ENCODE data around the gene CHAF1B. TPM values are rescaled to one million over a fixed set of nuclear protein-coding genes. Genes with fewer than 3 reads are reported as not detected.
"Not testable (repeated sequence)": the region's sequence is repeated elsewhere in the genome, so short reads cannot be mapped to it uniquely, and the experiment has no call there.

Gene CHAF1B
- total RNA-seq: 1 to 10 TPM in 1 of 2 donors, under 1 TPM in 1; 0.33 to 1.2 TPM

DNA sequence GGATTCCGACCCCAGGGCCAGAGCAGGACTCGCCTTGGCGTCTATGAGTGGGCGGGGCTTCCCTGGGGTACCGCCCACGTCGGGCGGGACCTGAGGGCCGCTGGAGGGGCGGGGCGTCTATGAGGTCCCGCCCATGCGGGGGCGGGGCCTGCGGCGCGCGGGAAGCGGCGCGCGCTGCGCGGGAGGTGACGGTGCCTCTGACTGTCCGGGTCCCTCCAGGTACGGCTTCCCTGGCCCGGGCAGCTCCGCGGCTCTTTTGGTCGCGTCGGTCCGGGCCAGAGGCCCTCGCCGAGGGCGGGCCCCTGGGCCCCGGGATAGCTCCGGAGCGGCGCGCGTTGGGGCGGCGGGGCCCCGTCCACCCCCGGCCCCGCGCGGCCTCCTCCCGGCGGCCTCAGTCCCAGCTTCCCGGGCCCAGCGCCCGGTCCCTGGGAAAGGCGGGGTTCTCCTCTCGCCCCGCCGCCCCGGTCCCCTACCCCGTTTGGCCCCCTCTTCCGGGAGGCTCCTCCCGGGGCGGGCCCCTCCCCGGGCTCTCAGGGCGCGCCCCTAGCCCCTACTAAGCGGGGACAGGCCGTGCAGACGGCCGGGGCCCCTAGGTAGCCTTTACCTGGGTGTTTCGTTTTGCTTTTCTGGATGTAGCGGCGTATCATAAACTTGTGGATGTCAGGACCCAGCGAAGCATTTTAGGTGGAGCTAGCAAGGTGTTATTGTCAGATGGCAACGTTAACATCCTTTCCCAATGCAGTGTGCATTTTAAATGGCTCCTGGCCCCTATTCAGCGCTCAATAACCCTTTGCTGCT, at the start of gene CHAF1B:
CHAF1B (plus strand) TSS at position 160 of the 798 bp plus-strand sequence. CDS start 745 bp downstream, outside the sequence.
- TF ChIP-seq, protein P1, sequence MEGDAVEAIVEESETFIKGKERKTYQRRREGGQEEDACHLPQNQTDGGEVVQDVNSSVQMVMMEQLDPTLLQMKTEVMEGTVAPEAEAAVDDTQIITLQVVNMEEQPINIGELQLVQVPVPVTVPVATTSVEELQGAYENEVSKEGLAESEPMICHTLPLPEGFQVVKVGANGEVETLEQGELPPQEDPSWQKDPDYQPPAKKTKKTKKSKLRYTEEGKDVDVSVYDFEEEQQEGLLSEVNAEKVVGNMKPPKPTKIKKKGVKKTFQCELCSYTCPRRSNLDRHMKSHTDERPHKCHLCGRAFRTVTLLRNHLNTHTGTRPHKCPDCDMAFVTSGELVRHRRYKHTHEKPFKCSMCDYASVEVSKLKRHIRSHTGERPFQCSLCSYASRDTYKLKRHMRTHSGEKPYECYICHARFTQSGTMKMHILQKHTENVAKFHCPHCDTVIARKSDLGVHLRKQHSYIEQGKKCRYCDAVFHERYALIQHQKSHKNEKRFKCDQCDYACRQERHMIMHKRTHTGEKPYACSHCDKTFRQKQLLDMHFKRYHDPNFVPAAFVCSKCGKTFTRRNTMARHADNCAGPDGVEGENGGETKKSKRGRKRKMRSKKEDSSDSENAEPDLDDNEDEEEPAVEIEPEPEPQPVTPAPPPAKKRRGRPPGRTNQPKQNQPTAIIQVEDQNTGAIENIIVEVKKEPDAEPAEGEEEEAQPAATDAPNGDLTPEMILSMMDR (IDR thresholded peaks at IDR 0.05): no peak
- Histone ChIP-seq H3K27ac (peak within 1 kb of the TSS; percentile 30 to 70), H3K9me3 (no peaks in the 10 kb centered on the region), H3K4me3 (peak within 1 kb of the TSS; percentile 50 to 72), H3K36me3 (no peaks in the 10 kb centered on the region), H3K4me1 (peaks cover 0 to 5% of the 10 kb centered on the region in 2 donors), H3K27me3 (no peaks in the 10 kb centered on the region)
- DNase-seq (ENCODE audit: low spot score): peak; percentile 75

DNA sequence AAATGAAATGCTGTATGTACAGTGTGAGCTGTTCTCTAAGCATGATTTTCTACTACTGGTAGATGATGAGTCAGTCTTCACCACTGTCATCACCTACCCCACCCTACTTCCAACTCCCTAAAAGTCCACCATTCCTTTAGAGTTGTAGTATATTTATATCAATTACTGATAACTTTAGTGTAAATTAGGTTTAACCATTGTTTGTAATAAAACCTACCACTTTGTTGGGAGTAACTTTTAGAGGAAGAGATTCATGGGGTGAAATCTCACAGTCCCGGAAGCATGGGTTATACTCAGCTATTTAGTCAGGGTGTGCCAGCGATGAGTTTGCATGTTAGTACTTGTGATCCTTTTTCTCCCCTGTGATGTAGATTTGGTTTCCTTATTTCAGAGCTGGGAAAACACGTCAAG, 48.1 kb upstream of the CHAF1B start:
- peaks cover 0 to 8% of the 10 kb centered on the region in 2 donors for H3K4me1 ChIP-seq
- no peak overlapping the region for H3K27ac ChIP-seq
- no peaks in the 10 kb centered on the region for H3K27me3 ChIP-seq
- peaks cover 60% of the 10 kb centered on the region for H3K36me3 ChIP-seq
- TF ChIP-seq, protein P1 (IDR thresholded peaks at IDR 0.05): no peak
- H3K4me3 ChIP-seq: no peak overlapping the region
- DNase-seq (ENCODE audit: low spot score): no peak
- H3K9me3 ChIP-seq: no peaks in the 10 kb centered on the region

DNA sequence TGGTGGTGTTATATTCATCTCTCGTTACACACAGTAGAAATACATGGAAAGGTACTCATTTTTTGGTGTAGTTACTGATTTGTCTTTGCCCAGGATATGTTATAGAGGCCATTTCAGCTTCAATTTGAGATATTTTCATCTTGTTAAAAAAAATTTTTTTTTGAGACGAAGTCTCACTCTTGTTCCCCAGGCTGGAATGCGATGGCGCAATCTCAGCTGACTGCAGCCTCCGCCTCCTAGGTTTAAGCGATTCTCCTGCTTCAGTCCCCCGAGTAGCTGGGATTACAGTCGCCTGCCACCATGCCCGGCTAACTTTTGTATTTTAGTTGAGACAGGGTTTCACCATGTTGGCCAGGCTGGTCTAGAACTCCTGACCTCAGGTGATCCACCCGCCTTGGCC, 46.2 kb upstream of the CHAF1B start:
- no peaks in the 10 kb centered on the region for H3K4me1 ChIP-seq
- no peak overlapping the region for H3K4me3 ChIP-seq
- no peaks in the 10 kb centered on the region for H3K27me3 ChIP-seq
- H3K9me3 ChIP-seq: no peaks in the 10 kb centered on the region
- no peak overlapping the region for H3K27ac ChIP-seq
- H3K36me3 ChIP-seq: peaks cover 68% of the 10 kb centered on the region
- no peak for DNase-seq (ENCODE audit: low spot score)
- TF ChIP-seq, protein P1 (IDR thresholded peaks at IDR 0.05): no peak

DNA sequence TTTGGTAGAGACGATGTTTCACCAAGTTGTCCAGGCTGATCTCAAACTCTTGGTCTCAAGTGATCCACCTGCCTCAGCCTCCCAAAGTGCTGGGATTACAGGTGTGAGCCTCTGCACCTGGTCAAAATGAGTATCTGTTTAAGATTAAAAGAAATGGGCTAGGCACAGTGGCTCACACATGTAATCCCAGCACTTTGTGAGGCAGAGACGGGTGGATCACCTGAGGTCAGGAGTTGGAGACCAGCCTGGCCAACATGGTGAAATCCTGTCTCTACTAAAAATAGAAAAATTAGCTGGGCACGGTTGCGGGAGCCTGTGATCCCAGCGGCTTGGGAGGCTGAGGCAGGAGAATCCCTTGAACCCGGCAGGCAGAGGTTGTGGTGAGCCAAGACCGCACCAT, 42.6 kb upstream of the CHAF1B start:
- H3K9me3 ChIP-seq; H3K4me3 ChIP-seq; H3K4me1 ChIP-seq; DNase-seq (ENCODE audit: low spot score); H3K27ac ChIP-seq; H3K27me3 ChIP-seq: not testable (repeated sequence)
- H3K36me3 ChIP-seq: peaks cover 85% of the 10 kb centered on the region

DNA sequence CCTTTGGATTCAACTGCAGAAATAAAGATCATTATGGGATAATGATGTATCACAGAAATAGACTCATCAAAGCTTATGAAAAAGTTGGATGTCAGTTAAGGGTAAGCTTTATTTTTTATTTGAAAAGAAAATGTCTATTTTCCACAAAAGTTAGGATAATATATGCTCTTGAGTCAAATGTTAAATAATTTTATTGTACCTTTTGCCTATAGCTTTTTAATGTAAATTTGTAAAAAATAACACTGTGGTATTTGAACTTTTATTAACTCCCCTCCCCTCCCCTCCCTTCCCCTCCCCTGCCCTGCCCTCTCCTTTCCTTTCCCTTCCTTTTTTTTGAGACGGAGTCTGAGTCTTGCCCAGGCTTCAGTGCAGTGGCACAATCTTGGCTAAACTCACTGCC, 40.3 kb upstream of the CHAF1B start:
- Histone ChIP-seq H3K36me3 (peaks cover 88% of the 10 kb centered on the region), H3K4me1 (no peaks in the 10 kb centered on the region), H3K9me3 (no peaks in the 10 kb centered on the region), H3K4me3 (no peak overlapping the region), H3K27ac (no peak overlapping the region), H3K27me3 (no peaks in the 10 kb centered on the region)
- TF ChIP-seq, protein P1 (IDR thresholded peaks at IDR 0.05): no peak
- DNase-seq (ENCODE audit: low spot score): no peak

DNA sequence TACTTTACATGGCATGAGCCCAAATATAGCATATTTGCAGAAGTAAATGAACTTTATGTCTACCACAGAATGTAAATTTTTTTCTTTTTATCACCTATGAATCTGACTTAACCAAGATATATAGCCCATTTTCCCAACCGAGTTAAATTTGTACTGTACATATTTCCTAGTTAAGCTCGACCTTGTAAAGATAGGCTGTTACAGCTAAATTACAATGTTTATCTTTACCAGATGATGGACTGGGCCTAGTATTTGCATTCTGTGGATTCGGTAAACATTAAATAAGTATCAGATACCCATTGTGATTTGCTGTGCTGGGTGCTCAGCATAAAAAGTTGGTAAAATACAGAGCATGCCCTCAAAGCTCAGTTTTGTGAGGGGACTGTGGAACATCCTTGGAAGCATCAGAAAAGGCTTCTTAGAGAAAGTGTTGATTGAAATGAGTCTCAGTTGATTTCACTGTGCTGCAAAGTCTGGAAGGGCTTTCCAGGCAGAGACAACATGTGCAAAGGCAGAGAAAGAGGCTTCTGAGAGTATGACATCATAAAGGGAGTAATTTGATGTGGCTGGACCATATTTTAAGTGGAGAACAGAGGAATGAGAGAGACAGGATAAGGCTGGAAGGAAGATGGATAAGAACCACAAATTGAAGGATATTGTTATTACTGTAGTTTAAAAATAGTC, 37.8 kb upstream of the CHAF1B start:
- H3K27me3 ChIP-seq: no peaks in the 10 kb centered on the region

More for the DNA sequence above, 37.8 kb upstream of the CHAF1B start:
- Histone ChIP-seq H3K4me3 (no peak overlapping the region), H3K9me3 (no peaks in the 10 kb centered on the region), H3K27ac (no peak overlapping the region), H3K36me3 (peaks cover 68% of the 10 kb centered on the region), H3K4me1 (no peaks in the 10 kb centered on the region)
- no peak for DNase-seq (ENCODE audit: low spot score)
- TF ChIP-seq, protein P1 (IDR thresholded peaks at IDR 0.05): no peak
